ENCODE data around the gene CFAP100. TPM values are rescaled to one million over a fixed set of nuclear protein-coding genes. Genes with fewer than 3 reads are reported as not detected.

The CFAP100 gene
- total and polyA plus RNA-seq, 9 of the 15 experiments (the other 6 are each of a cell fraction or from before 2014, with no cell fraction given) = not detected

DNA sequence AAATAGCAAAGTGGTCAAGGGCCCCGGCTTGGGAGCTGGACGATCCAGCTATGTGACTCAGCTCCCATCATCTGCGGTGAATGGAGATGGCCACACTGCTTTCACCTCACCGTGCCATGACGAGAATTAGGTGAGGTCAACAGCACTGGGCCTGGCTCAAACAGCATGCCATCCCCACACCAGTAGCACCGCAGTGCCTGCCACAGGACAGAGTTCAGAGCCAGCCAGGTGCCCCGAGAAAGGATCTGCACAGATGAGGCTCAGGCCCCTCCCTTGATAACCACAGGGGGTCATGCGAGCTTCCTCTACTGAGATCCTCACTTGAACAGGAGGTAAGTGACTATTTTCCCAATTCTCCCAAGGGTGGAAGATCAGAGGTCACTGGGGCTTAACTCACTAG lies 51.6 kb downstream of the CFAP100 start:
- in situ Hi-C loops (cut with MboI) (no loop called here), intact Hi-C loops (cut with micrococcal nuclease) (no loop called here)
- Histone ChIP-seq H3K36me3 (ENCODE audit: control insufficient read depth, insufficient read depth, low read length) (peaks cover 20% of the 10 kb centered on the region; the same call in 2 of the 3 replicates), H3K9ac (ENCODE audit: insufficient read depth in 1 of 2, low read depth in 2 of 2, low read length in 2 of 2) (no peak overlapping the region), H3K4me3 (no peak overlapping the region), H3K27ac (ENCODE audit: extremely low read depth, low read depth, low read length) (no peak overlapping the region), H3K9me1 (ENCODE audit: control insufficient read depth, insufficient read depth, low read length) (no peaks in the 10 kb centered on the region), H3K79me2 (ENCODE audit: control insufficient read depth, insufficient read depth, low read length) (no peaks in the 10 kb centered on the region), H4K20me1 (replicated peaks; ENCODE audit: control insufficient read depth, insufficient read depth, low read length) (no peaks in the 10 kb centered on the region), H2AFZ (ENCODE audit: low read depth, low read length) (no peak overlapping the region), H3K9me3 (replicated peaks; ENCODE audit: control insufficient read depth, insufficient read depth, low read depth, low read length) (no peaks in the 10 kb centered on the region), H3K4me2 (ENCODE audit: insufficient read depth, low read length) (no peak overlapping the region), H3K4me1 (replicated peaks in 1 of 2; ENCODE audit: control insufficient read depth in 2 of 2, insufficient read depth in 2 of 2, low read length in 2 of 2) (no peaks in the 10 kb centered on the region), H3K27me3 (ENCODE audit: control insufficient read depth in 2 of 2, insufficient read depth in 2 of 2, low read length in 2 of 2) (no peaks in the 10 kb centered on the region)
- DNase-seq (ENCODE audit: extremely low read depth in 1 of 4, low spot score in 3 of 4) (no peak), FAIRE-seq (no peak), ATAC-seq (no peak)
- TF ChIP-seq, protein P1, sequence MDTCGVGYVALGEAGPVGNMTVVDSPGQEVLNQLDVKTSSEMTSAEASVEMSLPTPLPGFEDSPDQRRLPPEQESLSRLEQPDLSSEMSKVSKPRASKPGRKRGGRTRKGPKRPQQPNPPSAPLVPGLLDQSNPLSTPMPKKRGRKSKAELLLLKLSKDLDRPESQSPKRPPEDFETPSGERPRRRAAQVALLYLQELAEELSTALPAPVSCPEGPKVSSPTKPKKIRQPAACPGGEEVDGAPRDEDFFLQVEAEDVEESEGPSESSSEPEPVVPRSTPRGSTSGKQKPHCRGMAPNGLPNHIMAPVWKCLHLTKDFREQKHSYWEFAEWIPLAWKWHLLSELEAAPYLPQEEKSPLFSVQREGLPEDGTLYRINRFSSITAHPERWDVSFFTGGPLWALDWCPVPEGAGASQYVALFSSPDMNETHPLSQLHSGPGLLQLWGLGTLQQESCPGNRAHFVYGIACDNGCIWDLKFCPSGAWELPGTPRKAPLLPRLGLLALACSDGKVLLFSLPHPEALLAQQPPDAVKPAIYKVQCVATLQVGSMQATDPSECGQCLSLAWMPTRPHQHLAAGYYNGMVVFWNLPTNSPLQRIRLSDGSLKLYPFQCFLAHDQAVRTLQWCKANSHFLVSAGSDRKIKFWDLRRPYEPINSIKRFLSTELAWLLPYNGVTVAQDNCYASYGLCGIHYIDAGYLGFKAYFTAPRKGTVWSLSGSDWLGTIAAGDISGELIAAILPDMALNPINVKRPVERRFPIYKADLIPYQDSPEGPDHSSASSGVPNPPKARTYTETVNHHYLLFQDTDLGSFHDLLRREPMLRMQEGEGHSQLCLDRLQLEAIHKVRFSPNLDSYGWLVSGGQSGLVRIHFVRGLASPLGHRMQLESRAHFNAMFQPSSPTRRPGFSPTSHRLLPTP (IDR thresholded peaks at IDR 0.05; ENCODE audit: borderline replicate concordance, extremely low read depth, insufficient read length) = no peak
- TF ChIP-seq E4F1 (CRISPR knock-in tag; IDR thresholded peaks at IDR 0.05; ENCODE audit: borderline replicate concordance) (no peak), TEAD2 (tag; IDR thresholded peaks at IDR 0.05) (no peak), BRF2 (IDR thresholded peaks at IDR 0.05; ENCODE audit: borderline replicate concordance, insufficient read depth, insufficient read length) (no peak), ZNF263 (CRISPR knock-in tag; IDR thresholded peaks at IDR 0.05; ENCODE audit: borderline replicate concordance) (no peak), ATF3 (IDR thresholded peaks at IDR 0.05) (no peak), ATF3 (CRISPR knock-in tag; conservative IDR thresholded peaks at IDR 0.05) (no peak), SIN3A (IDR thresholded peaks at IDR 0.05; ENCODE audit: borderline replicate concordance in 2 of 2, control insufficient read depth in 1 of 2, low read depth in 2 of 2, low read length in 2 of 2) (no peak), USF1 (CRISPR knock-in tag; IDR thresholded peaks at IDR 0.05) (no peak)
- 92% methylated on average over 8 of the region's 8 CpGs for WGBS (ENCODE audit: insufficient coverage, low coverage, missing lambda C conversion rate)
- POLR2A ChIA-PET = interaction anchor here (1.6 to 1.7 kb wide), 2 partner anchors 14 to 26 kb away, joined by 3 to 8 read pairs; no protein-coding TSS in a partner anchor
- BruUV-seq (replicated peaks) = no TSS peak
- CTCF ChIA-PET (ENCODE audit: low intra/inter-chr PET ratio) = no interaction called here

Measured in K562 (cell line).